Measurements from ENCODE around the gene DHRS2.

Gene DHRS2

DNA sequence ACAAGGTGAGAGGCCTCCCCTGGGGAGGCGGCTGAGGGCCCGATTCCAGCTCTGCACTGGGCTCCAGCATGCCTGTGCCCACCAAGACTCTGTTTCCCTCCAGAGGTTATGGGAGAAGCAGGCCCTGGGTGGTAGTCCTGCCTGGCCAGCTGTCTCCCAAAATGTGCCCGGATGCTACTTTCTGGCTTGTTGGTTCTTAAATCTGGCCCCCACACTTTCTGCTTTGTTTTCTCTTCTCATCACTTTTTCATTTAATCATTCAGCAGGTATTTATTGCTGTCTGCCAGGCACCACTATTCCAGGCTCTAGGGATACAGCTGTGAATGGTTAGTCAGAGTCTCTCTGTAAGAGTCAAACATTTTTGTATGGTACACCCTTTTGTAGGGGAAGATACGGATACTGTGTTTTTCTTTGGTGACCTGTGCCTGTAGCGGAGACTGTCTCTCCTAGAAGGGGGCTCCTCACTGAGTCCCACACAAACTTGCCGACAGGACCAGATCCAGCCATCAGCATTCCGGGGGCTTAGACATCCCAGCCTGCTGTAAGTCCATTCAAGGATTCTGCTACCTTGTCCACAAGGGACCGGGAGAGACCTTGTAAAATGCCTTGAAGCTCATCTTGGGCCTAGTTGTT, 3.8 kb downstream of the DHRS2 start:
- no peak for DNase-seq (ENCODE audit: low read depth)
- TF ChIP-seq, protein P1, sequence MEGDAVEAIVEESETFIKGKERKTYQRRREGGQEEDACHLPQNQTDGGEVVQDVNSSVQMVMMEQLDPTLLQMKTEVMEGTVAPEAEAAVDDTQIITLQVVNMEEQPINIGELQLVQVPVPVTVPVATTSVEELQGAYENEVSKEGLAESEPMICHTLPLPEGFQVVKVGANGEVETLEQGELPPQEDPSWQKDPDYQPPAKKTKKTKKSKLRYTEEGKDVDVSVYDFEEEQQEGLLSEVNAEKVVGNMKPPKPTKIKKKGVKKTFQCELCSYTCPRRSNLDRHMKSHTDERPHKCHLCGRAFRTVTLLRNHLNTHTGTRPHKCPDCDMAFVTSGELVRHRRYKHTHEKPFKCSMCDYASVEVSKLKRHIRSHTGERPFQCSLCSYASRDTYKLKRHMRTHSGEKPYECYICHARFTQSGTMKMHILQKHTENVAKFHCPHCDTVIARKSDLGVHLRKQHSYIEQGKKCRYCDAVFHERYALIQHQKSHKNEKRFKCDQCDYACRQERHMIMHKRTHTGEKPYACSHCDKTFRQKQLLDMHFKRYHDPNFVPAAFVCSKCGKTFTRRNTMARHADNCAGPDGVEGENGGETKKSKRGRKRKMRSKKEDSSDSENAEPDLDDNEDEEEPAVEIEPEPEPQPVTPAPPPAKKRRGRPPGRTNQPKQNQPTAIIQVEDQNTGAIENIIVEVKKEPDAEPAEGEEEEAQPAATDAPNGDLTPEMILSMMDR (IDR thresholded peaks at IDR 0.05; ENCODE audit: low read length, missing control alignments) = no peak
- H3K4me3 ChIP-seq (replicated peaks; ENCODE audit: low read depth, low read length) = no peak overlapping the region

DNA sequence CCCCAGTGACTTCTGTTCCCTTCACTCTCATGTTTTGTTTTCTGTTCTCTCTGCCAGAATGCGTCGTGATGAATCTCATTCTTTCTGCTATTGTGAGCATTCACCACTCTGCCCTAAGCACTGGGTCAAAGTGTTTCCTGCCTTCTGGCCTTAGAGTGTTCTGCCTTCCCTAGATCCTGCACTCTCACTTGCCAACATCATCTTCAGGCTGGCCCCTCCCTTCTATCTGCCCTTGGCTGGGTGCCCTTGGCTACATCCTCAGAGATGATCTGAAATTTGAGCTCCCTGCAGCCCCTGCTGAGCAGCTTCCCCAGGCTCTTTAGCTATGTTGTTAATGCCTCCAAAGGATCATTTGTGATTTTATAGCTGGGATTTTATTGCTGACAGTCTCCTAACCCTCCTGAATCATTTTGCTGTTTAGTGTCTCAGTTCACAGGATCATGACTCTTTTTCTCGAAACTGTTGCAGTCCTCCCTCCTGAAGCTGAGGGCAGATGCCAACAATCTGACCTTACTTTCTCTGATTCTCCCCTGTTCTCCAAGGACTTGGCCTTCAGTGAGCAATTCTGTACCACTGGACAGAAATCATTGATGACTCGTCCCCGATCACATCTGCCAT, 4.5 kb downstream of the DHRS2 start:
- peak; percentile 31 for DNase-seq (ENCODE audit: low read depth)
- no peak overlapping the region for H3K4me3 ChIP-seq (replicated peaks; ENCODE audit: low read depth, low read length)
- TF ChIP-seq, protein P1 (IDR thresholded peaks at IDR 0.05; ENCODE audit: low read length, missing control alignments) = no peak

GRCh38 chr14:23641180-23641914, 5.2 kb downstream of the DHRS2 start:
- TF ChIP-seq, protein P1 (IDR thresholded peaks at IDR 0.05; ENCODE audit: low read length, missing control alignments) = no peak
- DNase-seq (ENCODE audit: low read depth) = no peak
- H3K4me3 ChIP-seq (replicated peaks; ENCODE audit: low read depth, low read length) = no peak overlapping the region

DNA sequence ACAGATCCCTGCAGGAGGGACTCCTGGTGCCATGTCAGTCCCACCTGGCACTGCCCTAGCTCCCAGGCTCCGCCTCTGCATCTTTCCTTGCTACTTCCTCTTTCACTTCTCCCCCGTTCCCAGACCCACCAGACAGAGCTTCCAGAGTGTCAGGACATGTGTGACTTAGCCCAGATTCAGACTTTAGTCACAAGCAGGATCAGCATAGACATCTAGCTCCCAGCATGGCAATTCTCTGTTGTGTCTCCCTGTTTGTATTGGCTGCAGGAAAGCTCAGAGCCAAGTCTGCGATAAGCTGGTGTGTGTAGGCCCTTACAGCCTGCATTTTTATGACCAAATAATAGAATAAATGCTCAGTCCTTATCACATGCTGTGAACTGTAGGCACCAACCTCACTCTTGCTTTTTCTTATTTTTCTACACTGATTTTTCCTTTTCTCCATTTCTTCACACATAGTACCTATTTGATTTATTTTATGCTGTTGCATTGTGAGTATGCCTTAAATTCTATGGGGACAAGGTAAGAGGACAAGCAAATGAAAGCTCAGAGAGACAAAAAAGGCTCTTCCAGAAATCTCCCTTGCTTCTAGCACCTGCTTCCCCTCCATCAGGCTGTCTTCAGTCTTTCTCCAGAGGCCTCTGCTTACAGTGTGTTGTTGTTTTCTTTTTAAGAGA, 5.9 kb downstream of the DHRS2 start:
- TF ChIP-seq, protein P1 (IDR thresholded peaks at IDR 0.05; ENCODE audit: low read length, missing control alignments) = no peak
- no peak for DNase-seq (ENCODE audit: low read depth)
- no peak overlapping the region for H3K4me3 ChIP-seq (replicated peaks; ENCODE audit: low read depth, low read length)

GRCh38 chr14:23643533-23644194, 7.5 kb downstream of the DHRS2 start:
- no peak overlapping the region for H3K4me3 ChIP-seq (replicated peaks; ENCODE audit: low read depth, low read length)
- no peak for DNase-seq (ENCODE audit: low read depth)
- TF ChIP-seq, protein P1 (IDR thresholded peaks at IDR 0.05; ENCODE audit: low read length, missing control alignments) = no peak

GRCh38 chr14:23644195-23644918, 8.2 kb downstream of the DHRS2 start:
- TF ChIP-seq, protein P1 (IDR thresholded peaks at IDR 0.05; ENCODE audit: low read length, missing control alignments) = no peak
- DNase-seq (ENCODE audit: low read depth) = no peak
- no peak overlapping the region for H3K4me3 ChIP-seq (replicated peaks; ENCODE audit: low read depth, low read length)
